SHP77 (cell line): ENCODE measurements around the gene ST6GALNAC5.

Experiments
- DNase-seq, 2 experiments: peaks; one replicate each; lab custom pipeline; 2025; lab: John Stamatoyannopoulos, UW

ST6GALNAC5 gene

GRCh38 chr1:76938304-76938703 lies 71.0 kb downstream of the ST6GALNAC5 start:
- DNase-seq, result no peak

DNA sequence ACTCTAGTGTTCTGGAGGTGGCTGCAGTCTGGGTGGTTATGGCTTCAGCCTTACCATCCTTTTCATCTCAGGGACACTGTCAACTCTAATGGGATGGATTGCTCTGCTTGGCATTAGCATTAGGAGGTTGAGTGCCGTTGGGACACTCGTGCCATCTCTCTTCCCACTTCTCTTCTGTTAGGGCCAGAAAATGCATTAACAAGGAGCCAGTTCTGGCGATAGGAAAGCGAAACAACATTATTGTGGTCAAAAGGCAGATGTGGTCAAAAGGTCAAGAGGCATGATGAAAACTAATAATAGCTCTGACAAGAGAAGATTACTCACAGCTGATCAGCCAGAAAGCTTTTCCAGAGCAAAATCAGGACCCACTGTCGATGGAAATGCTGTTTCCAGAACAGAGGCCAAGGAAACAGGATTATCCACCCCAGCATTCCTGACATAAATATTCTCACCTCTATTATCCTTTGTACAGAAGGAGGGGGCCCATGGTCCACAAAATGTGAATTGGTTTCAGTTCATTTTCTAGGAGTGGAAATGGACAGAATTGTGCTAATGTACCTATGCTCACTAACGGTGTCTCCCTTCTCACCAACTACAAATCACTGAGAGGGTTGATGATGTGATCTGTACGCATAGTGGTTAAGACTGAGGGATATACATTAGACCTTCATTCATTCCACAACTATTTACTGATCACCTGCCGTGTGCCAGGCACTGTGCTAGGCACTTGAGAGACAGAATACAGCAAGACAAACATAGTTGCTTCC lies 72.0 kb downstream of the ST6GALNAC5 start:
- DNase-seq, result no peak

DNA sequence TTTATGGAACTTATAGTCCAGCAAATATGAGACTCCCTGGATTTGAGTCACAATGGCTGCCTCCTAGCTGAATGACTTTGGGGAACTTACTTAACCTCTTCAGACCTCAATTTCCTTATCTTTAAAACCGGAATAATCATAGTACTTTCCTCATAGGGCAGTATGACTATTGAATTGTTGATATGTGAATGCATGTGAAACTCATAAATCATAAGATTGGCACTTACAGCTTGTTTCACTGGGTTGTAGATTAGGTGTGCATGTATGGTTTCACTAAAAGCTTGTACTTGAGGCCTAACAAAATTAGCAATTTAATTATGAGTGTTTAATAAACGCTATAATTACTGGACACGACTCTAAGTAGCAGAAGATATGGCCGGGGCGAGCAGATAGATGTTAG lies 72.5 kb downstream of the ST6GALNAC5 start:
- DNase-seq, result no peak

GRCh38 chr1:76940571-76941335 lies 73.5 kb downstream of the ST6GALNAC5 start:
- no peak for DNase-seq

- no peak for DNase-seq
These were observed 75.3 kb downstream of the ST6GALNAC5 start for GRCh38 chr1:76942549-76942948.

DNA sequence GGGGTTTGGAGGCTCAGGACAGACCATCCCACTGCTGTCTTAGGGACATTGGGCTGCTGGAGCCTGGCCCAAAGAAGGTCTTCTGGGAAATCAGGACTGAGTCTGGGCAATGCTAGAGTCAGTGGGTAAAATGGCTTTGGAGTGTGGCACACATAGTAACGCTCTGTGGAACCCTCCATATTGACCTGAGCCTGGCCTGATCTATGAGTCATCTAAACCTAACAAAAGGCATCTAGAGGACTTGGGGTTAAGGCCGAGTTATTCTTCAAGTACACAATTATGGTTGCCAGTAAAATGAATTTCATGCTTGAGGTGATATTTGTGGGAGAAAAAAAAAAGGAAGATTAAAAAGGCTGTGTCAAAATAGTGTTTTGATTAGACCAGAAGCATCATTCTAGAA lies 77.7 kb downstream of the ST6GALNAC5 start:
- DNase-seq, result no peak

DNA sequence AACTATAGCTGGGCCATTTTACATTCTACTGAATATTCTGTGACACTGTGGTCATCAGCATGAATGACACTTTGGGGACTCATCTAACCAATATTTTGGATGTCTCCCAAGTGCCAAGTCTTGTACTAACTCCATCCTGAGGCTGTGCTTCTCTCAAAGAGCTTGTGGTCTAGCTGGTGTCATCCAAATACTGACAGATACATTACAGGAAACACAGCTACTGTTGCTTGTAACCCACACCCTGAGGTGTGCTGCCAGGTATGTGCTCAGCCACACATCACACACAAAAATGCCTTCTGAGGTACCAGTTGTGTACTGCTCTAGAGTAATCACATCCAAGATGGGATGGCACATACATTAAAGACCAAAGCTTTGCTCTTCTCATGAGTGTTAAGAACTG lies 81.6 kb downstream of the ST6GALNAC5 start:
- no peak for DNase-seq

DNA sequence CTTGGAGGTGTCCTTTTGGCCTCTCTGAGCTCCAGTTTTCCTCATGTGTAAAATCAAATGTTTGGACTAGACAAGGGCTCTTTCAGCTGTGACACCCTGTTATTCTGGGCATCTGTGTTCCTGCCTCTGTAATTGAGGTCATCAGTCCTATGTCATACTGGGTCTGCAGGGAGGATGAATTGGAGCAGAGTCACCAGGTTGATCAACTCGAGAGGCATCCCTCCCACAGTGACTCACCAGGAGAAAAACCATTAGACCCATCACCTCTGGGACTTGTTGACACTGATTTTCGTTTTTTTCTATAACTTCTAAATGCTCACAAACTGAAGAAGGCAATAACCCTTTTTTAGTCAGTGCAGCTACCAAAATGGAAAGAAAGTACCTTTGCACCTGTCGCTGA lies 82.2 kb downstream of the ST6GALNAC5 start:
- DNase-seq, result no peak

- no peak for DNase-seq
These were observed 83.0 kb downstream of the ST6GALNAC5 start for GRCh38 chr1:76950306-76950705.

DNA sequence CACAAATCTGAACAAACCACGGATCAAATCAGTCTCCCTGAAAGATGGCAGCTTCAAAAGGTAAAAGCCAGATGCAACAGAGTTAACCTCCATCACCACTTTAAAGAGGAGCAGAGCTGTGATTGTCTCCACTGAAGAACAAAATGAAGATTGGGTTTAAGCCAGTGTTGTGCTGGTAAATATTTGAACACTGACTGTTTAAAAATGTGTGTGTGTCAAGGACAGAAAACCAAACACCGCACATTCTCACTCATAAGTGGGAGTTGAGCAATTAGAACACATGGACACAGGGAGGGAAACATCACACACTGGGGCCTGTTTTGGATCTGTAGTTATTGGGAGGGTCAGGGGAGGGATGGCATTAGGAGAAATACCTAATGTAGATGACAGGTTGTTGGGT lies 83.9 kb downstream of the ST6GALNAC5 start:
- DNase-seq, result no peak

DNA sequence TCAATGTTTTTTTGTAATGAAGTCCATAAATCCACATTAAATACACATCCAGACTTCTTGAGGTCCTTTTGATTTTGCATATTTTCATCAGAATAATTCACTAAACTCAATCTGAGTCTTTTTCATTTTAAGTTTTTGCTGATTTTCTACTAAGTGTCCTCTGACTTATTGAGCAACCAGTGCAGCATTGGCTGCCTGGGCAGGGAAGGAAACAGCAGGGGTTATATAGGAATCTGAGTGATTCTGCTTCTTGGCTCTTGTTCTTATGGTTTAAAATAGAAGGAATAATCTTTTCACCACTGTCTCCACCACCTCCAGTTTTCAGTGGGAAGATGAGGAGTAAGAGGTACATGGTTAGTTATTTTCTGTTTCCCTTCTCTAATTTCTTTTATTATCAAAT lies 88.4 kb downstream of the ST6GALNAC5 start:
- no peak for DNase-seq

GRCh38 chr1:76957961-76958360 lies 90.7 kb downstream of the ST6GALNAC5 start:
- DNase-seq, result no peak

DNA sequence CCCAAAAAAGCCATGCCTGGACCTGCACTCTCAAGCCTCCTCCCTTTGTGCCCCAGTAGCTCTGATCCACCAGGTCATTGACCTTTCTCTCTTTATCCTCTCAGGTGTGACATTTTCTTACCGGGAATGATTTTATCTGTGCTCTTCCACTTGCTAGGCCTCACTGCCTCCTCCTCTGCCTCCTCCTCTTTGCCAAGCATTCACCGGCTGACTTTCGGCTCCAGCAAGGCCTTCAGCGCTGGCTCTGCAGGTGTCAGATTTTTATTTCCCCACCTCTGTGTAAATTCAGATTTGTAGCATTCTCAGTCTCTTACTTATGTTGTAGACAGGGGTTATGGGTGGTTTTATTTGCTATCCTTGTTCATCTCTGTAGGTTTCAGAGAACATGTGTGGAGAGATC lies 91.5 kb downstream of the ST6GALNAC5 start:
- no peak for DNase-seq

GRCh38 chr1:76959556-76959955 lies 92.3 kb downstream of the ST6GALNAC5 start:
- no peak for DNase-seq

- no peak for DNase-seq
These were observed 94.0 kb downstream of the ST6GALNAC5 start for GRCh38 chr1:76961181-76961819.

DNA sequence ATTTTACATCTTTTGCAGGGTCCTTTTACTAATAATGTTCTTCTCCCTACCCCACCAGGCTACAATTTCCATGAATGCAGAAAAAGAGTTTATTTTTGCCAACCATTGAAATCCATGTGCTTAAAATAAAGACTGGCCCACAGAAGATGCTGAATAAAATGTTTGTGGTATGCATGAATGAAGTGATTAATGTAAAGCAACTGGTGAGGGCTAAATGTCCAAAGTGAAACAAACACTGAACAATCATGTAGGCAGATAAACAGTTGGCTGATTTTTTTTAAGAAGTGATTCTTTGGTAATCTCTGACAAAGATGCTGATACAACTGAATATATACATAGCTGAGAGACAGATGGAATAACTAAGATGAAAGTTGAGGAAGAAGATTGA lies 94.5 kb downstream of the ST6GALNAC5 start:
- no peak for DNase-seq

- DNase-seq, result peak; percentile 15 to 24
These were observed 114.0 kb downstream of the ST6GALNAC5 start for GRCh38 chr1:76981267-76981666.

GRCh38 chr1:76989976-76990375 lies 122.7 kb downstream of the ST6GALNAC5 start:
- no peak for DNase-seq

DNA sequence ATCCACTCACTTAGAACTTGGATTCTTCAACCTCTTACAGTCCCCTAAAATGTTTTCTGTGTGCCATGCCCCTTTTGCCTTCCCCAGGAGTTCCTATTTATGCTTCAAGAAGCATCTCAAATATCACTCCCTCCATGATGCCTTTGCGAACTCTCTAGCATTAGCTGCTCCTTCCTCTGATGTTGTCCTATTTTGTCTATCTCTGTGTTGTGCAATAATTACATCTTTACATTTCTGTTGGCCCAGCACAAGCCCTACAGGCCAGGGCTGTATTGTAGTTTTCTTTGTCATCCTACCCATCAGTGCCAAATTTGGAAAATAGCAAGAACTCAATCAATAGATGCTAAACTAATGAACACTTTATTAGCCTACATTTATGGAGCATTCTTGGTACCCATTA lies 125.8 kb downstream of the ST6GALNAC5 start:
- DNase-seq, result no peak

- DNase-seq, result no peak
These were observed 131.4 kb downstream of the ST6GALNAC5 start for GRCh38 chr1:76998582-76999223.

GRCh38 chr1:77007675-77008074 lies 140.4 kb downstream of the ST6GALNAC5 start:
- DNase-seq, result no peak

GRCh38 chr1:77010937-77011336 lies 143.7 kb downstream of the ST6GALNAC5 start:
- no peak for DNase-seq

DNA sequence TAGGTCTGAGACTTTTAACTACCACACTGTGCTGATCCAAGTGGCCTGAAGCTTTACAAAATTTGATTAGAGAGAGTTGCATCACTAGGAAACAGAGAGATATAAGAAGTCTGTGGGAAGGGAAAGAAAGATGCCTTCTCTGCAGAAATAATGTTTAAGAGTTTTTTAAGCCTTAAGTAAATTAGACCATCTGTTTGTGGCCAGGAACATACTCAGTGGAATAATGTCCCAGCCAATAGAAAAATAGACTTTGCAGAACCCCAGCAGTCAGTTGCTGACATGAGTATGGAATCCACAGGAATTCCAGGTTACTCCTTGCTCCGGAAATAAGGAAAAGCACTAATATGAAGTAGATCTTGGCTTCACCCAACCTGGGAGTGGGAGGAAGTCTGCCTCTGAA lies 144.8 kb downstream of the ST6GALNAC5 start:
- DNase-seq, result no peak
